BE2C (cell line): Measurements from ENCODE around the gene SF3A2.

Source experiments
- DNase-seq: peaks from one replicate; pipeline ENCODE4 v3.0.0-alpha.2; 2020
- H3K27me3 ChIP-seq: fragments of 250-450 bp; sonication (Bioruptor Pico); 2 replicates; pipeline ENCODE4 v1.5.1; 2020; ENCODE audit warnings: mild to moderate bottlenecking
- H3K36me3 ChIP-seq: fragments of 250-450 bp; sonication (Bioruptor Pico); 2 replicates; pipeline ENCODE4 v1.5.1; 2020; ENCODE audit warnings: mild to moderate bottlenecking
- H3K4me1 ChIP-seq: fragments of 250-450 bp; sonication (Bioruptor Pico); 2 replicates; pipeline ENCODE4 v1.5.1; 2020
- H3K4me3 ChIP-seq: 2 replicates; pipeline ENCODE4 v1.5.1; 2011; ENCODE audit warnings: low read depth, low read length
- H3K9me3 ChIP-seq: fragments of 250-450 bp; sonication (Bioruptor Pico); 2 replicates; pipeline ENCODE4 v1.5.1; 2020
- TF ChIP-seq, protein P1 (sequence below): IDR thresholded peaks from 2 replicates; pipeline ENCODE4 v1.5.1; 2012; ENCODE audit warnings: mild to moderate bottlenecking, low read depth, low read length

SF3A2 gene

DNA sequence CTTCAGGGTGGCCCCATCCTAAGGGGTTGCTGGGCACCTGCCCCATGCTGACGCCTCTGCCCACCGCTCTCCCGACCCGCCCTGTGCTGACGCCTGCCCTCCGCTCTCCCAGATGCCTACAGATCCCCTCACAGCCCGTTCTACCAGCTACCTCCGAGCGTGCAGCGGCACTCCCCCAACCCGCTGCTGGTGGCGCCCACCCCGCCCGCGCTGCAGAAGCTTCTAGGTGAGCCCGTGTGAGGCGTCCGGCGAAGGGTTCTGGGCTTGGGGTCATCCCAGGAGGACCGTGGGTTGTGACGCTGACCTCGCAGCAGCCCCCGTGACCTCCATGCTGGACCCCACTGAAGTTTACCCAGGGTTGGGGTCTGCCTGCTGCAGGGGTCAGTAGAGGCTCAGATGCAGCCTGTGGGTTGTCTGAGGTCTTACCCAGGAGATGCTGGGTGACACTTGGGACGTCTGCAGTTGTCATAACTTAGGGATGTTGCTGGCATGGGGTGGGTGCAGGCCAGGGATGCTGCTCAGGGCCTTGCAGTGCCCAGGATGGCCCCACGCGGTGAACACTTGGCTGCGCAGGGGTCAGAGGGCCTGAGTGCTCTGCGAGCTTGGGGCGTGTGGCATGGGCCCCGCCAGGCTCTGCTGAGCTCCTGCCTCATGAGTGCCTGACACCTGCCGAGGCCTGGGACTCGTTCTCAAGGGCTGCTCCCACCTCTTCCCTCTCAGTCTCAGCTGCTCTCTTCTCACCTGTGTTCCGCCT is 25.5 kb upstream of the SF3A2 start:
- H3K27me3 ChIP-seq = no peaks in the 10 kb centered on the region
- H3K36me3 ChIP-seq = peaks cover 76% of the 10 kb centered on the region
- TF ChIP-seq, protein P1, sequence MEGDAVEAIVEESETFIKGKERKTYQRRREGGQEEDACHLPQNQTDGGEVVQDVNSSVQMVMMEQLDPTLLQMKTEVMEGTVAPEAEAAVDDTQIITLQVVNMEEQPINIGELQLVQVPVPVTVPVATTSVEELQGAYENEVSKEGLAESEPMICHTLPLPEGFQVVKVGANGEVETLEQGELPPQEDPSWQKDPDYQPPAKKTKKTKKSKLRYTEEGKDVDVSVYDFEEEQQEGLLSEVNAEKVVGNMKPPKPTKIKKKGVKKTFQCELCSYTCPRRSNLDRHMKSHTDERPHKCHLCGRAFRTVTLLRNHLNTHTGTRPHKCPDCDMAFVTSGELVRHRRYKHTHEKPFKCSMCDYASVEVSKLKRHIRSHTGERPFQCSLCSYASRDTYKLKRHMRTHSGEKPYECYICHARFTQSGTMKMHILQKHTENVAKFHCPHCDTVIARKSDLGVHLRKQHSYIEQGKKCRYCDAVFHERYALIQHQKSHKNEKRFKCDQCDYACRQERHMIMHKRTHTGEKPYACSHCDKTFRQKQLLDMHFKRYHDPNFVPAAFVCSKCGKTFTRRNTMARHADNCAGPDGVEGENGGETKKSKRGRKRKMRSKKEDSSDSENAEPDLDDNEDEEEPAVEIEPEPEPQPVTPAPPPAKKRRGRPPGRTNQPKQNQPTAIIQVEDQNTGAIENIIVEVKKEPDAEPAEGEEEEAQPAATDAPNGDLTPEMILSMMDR = no peak
- no peak overlapping the region for H3K4me3 ChIP-seq
- no peak for DNase-seq
- peaks cover 2% of the 10 kb centered on the region; the same call in 1 of the 2 replicates for H3K4me1 ChIP-seq
- H3K9me3 ChIP-seq = no peaks in the 10 kb centered on the region

DNA sequence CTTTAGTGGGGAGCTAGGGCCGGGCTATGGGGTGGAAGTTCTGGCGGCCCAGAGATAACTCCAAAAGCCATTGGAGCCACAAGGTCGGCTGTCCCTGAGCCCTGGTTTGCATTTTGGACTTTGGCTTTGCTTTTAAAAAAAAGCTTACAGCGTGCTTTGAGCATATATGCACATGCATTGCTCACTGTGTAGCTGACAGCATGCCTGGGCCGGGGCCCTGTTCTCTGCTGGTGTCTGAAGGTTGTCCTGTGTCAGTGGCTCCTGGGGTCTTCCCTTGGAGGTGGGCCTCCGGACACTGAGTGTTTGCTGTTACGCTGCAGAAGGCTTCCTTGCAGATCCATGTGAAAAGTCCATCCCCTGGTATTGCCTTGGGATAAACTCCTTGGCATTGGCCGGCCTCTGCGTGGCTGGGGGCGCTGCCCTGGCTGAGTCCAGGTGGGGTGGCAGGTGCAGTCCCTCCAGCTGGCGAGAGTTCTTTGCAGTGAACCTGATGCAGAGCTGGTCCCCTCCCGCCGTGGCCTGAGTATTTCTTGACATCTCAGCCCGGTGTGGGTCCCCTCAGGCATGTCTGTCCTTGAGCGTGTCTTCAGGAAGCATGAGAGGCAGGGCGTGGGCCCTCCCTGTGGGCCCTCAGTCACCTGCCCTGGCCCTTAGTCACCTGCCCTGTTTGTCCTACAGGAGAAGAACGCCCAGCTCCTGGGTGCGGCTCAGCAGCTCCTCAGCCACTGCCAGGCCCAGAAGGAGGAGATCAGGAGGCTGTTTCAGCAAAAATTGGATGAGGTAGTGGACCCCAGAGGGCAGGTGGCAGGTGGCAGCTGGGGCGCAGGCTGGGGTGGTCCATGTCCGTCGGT is 23.5 kb upstream of the SF3A2 start:
- H3K4me3 ChIP-seq = no peak overlapping the region
- peaks cover 2% of the 10 kb centered on the region; the same call in 1 of the 2 replicates for H3K4me1 ChIP-seq
- H3K36me3 ChIP-seq = peaks cover 83% of the 10 kb centered on the region
- DNase-seq = no peak
- TF ChIP-seq, protein P1 = no peak
- no peaks in the 10 kb centered on the region for H3K27me3 ChIP-seq
- no peaks in the 10 kb centered on the region for H3K9me3 ChIP-seq

DNA sequence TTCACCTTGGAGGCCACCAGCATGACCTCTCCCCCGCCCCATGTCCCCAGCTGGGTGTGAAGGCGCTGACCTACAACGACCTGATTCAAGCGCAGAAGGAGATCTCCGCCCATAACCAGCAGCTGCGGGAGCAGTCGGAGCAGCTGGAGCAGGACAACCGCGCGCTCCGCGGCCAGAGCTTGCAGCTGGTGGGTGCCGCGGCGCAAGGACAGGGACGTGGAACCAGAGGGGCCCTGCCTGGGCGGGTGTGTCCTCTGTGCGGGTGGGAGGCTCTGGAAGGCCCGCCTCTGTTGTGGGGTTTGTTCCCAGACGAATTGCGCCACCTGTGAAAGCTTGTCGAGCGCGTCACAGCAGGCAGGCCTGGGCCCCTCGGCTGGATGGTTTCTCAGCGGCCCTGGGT is 22.8 kb upstream of the SF3A2 start:
- DNase-seq = peak; percentile 38
- Histone ChIP-seq H3K27me3 (no peaks in the 10 kb centered on the region), H3K36me3 (peaks cover 86% of the 10 kb centered on the region), H3K9me3 (no peaks in the 10 kb centered on the region), H3K4me1 (no peaks in the 10 kb centered on the region; the same call in 1 of the 2 replicates), H3K4me3 (no peak overlapping the region)
- TF ChIP-seq, protein P1 = no peak

DNA sequence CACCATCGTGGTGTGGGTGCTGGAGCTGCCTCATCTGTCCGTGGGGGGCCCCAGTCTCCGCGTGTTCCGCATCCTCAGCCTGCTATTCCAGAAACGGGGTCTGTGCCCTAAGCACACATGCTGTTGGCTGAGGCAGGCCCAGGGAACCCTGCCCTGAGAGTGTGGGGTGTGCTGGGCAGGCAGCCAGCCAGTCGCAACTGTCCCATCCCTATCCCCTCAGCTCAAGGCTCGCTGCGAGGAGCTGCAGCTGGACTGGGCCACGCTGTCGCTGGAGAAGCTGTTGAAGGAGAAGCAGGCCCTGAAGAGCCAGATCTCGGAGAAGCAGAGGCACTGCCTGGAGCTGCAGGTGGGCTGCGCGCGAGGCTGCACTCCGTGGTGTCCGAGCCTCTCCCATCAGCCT is 22.4 kb upstream of the SF3A2 start:
- H3K36me3 ChIP-seq = peaks cover 90% of the 10 kb centered on the region
- no peaks in the 10 kb centered on the region for H3K4me1 ChIP-seq

DNA sequence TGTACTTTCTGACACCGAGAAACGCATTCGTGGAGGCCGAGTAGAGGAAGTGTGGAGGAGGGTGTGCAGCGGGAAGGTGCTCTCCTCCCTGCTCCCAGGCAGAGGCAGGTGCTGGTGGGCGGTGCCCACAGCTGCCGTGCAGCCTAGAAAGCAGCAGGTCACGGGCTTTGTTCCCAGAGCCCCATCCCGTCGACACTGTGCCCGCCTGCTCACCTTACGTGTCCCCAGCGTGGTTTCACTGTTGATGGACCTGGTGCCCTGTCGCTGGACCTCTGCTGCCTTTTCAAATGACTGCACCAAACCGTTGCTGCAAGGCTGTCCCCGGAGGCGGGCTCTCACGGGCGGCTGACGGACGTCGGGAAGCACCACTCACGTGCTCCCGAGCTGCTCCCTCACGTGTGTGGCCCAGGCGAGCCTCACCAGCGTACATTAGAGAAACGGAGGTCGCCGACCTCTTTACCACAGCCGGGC is 21.3 kb upstream of the SF3A2 start:
- TF ChIP-seq, protein P1 = no peak
- Histone ChIP-seq H3K36me3 (peaks cover 95% of the 10 kb centered on the region), H3K4me1 (no peaks in the 10 kb centered on the region)

More for the DNA sequence above, 22.4 kb upstream of the SF3A2 start:
- TF ChIP-seq, protein P1 = no peak
- Histone ChIP-seq H3K4me3 (no peak overlapping the region), H3K9me3 (no peaks in the 10 kb centered on the region), H3K27me3 (no peaks in the 10 kb centered on the region)
- no peak for DNase-seq

More for the DNA sequence above, 21.3 kb upstream of the SF3A2 start:
- DNase-seq = no peak
- Histone ChIP-seq H3K4me3 (no peak overlapping the region), H3K9me3 (no peaks in the 10 kb centered on the region), H3K27me3 (no peaks in the 10 kb centered on the region)
